SHP77 treated with DMSO at 0.1 percent for 48 hours (cell line): ENCODE data around the gene SLC5A4.
"Not testable (repeated sequence)": the region's sequence is repeated elsewhere in the genome, so short reads cannot be mapped to it uniquely, and the experiment has no call there.

Experiments used
- DNase-seq: peaks from one replicate; lab custom pipeline; 2025; lab: John Stamatoyannopoulos, UW

The SLC5A4 gene

GRCh38 chr22:32255217-32255616 is at the start of gene SLC5A4:
SLC5A4 (minus strand) TSS chr22:32255347; CDS start chr22:32255329, 18 bp downstream.
- no peak for DNase-seq

GRCh38 chr22:32293921-32294320 is 38.8 kb upstream of the SLC5A4 start:
- not testable (repeated sequence) for DNase-seq

- DNase-seq: no peak
These were observed 31.2 kb upstream of the SLC5A4 start for GRCh38 chr22:32286290-32286840.

- no peak for DNase-seq
These were observed 25.9 kb upstream of the SLC5A4 start for GRCh38 chr22:32281072-32281471.

GRCh38 chr22:32275353-32275752 is 20.2 kb upstream of the SLC5A4 start:
- DNase-seq: not testable (repeated sequence)

- DNase-seq: no peak
These were observed 16.2 kb upstream of the SLC5A4 start for GRCh38 chr22:32271389-32271788.

- DNase-seq: no peak
These were observed 15.7 kb upstream of the SLC5A4 start for GRCh38 chr22:32270641-32271369.

GRCh38 chr22:32269316-32269715 is 14.2 kb upstream of the SLC5A4 start:
- DNase-seq: no peak

- DNase-seq: no peak
These were observed 11.9 kb upstream of the SLC5A4 start for GRCh38 chr22:32267011-32267410.

- DNase-seq: no peak
These were observed 11.0 kb upstream of the SLC5A4 start for GRCh38 chr22:32265882-32266767.

GRCh38 chr22:32263678-32264077 is 8.5 kb upstream of the SLC5A4 start:
- not testable (repeated sequence) for DNase-seq

- no peak for DNase-seq
These were observed 6.2 kb upstream of the SLC5A4 start for GRCh38 chr22:32261306-32261705.

- DNase-seq: no peak
These were observed 3.6 kb upstream of the SLC5A4 start for GRCh38 chr22:32258791-32259190.

GRCh38 chr22:32255726-32256125 is 579 bp upstream of the SLC5A4 start:
- no peak for DNase-seq

- DNase-seq: no peak
These were observed 5.9 kb downstream of the SLC5A4 start for GRCh38 chr22:32249231-32249630.

GRCh38 chr22:32248276-32248675 is 6.9 kb downstream of the SLC5A4 start:
- DNase-seq: no peak

GRCh38 chr22:32246166-32246565 is 9.0 kb downstream of the SLC5A4 start:
- no peak for DNase-seq

GRCh38 chr22:32245042-32245441 is 10.1 kb downstream of the SLC5A4 start:
- no peak for DNase-seq

- no peak for DNase-seq
These were observed 10.6 kb downstream of the SLC5A4 start for GRCh38 chr22:32244547-32244946.

GRCh38 chr22:32240461-32240860 is 14.7 kb downstream of the SLC5A4 start:
- DNase-seq: no peak

- no peak for DNase-seq
These were observed 17.2 kb downstream of the SLC5A4 start for GRCh38 chr22:32237906-32238305.

- DNase-seq: no peak
These were observed 18.2 kb downstream of the SLC5A4 start for GRCh38 chr22:32236970-32237369.

GRCh38 chr22:32233091-32233490 is 22.1 kb downstream of the SLC5A4 start:
- no peak for DNase-seq
